GM12878 (cell line): ENCODE measurements around the gene KRI1. TPM values are rescaled to one million over a fixed set of nuclear protein-coding genes. Genes with fewer than 3 reads are reported as not detected.

ENCODE experiments used
- ATAC-seq: fragments of 200-7000 bp; cut with Tn5 transposase; 3 replicates; pipeline ENCODE4 v1.9.1; 2020; ENCODE audit warnings: mild to moderate bottlenecking, moderate library complexity
- BruUV-seq: library from RNA; stranded (reverse); fragments of 400-500 nt; replicated peaks from 2 replicates; lab custom pipeline; 2021; lab: Mats Ljungman, UMichigan
- CTCF ChIA-PET: fragments of 300-600 bp; sonication (Branson Sonifier 250); formaldehyde crosslinking; extraction: SDS; loops from one replicate; lab custom pipeline; 2021; ENCODE audit warnings: inconsistent platforms; lab: Yijun Ruan, JAX
- POLR2A ChIA-PET: fragments of 350-600 bp; formaldehyde crosslinking; extraction: SDS; loops from one replicate; lab custom pipeline; 2021; ENCODE audit warnings: inconsistent platforms; lab: Charles Lee
- RAD21 ChIA-PET: fragments of 300-600 bp; sonication (Branson Sonifier 250); formaldehyde crosslinking; loops from one replicate; lab custom pipeline; 2023; ENCODE audit warnings: antibody characterized with exemption; ENCODE audit not compliant: unreplicated experiment; lab: Charles Lee
- SMC1A ChIA-PET: fragments of 300-600 bp; sonication (Branson Sonifier 250); formaldehyde crosslinking; loops from one replicate; lab custom pipeline; 2023; ENCODE audit not compliant: unreplicated experiment, uncharacterized antibody; lab: Charles Lee
- DNase-seq: peaks from one replicate; pipeline ENCODE4 v3.0.0-alpha.2; 2011; ENCODE audit warnings: low read depth, low spot score
- FAIRE-seq: peaks from 3 replicates; lab custom pipeline; 2011; peaks lifted over from hg19 to GRCh38; lab: Jason Lieb, UNC
- H2AFZ ChIP-seq: 2 replicates; pipeline ENCODE4 v1.6.0; 2011; ENCODE audit warnings: low read depth, low read length, control low read depth; ENCODE audit not compliant: control insufficient read depth
- H3K27ac ChIP-seq: 2 replicates; pipeline ENCODE4 v1.5.1; 2011; ENCODE audit warnings: control low read depth; ENCODE audit not compliant: control insufficient read depth, insufficient read depth
- H3K27me3 ChIP-seq, 2 experiments: replicated peaks in 1 of 2; 2 replicates each; pipeline versions ENCODE4 v1.6.0 to v1.6.1; 2011; ENCODE audit warnings: low read length in 1 of 2; ENCODE audit not compliant: control insufficient read depth in 2 of 2, insufficient read depth in 2 of 2
- H3K36me3 ChIP-seq, 2 experiments: 2 replicates each; pipeline ENCODE4 v1.5.1; 2011; ENCODE audit warnings: low read length in 1 of 2; ENCODE audit not compliant: control insufficient read depth in 2 of 2, insufficient read depth in 2 of 2
- H3K4me1 ChIP-seq: 2 replicates; pipeline ENCODE4 v1.6.1; 2011; ENCODE audit warnings: mild to moderate bottlenecking, low read length, moderate library complexity, mixed read lengths; ENCODE audit not compliant: control insufficient read depth, insufficient read depth
- H3K4me2 ChIP-seq: 2 replicates; pipeline ENCODE4 v1.6.0; 2011; ENCODE audit warnings: control low read depth; ENCODE audit not compliant: control insufficient read depth, insufficient read depth
- H3K4me3 ChIP-seq: fragments of 200-600 bp; sonication (generic); 2 replicates; pipeline ENCODE4 v1.5.1; 2016
- H3K79me2 ChIP-seq: 2 replicates; pipeline ENCODE4 v1.6.0; 2011; ENCODE audit warnings: low read length; ENCODE audit not compliant: control insufficient read depth, insufficient read depth
- H3K9ac ChIP-seq: 2 replicates; pipeline ENCODE4 v1.8.0; 2011; ENCODE audit warnings: low read length, control low read depth, mixed read lengths; ENCODE audit not compliant: control insufficient read depth, insufficient read depth
- H3K9me3 ChIP-seq: replicated peaks from 3 replicates; pipeline ENCODE4 v1.5.1; 2011; ENCODE audit warnings: mild to moderate bottlenecking, low read length; ENCODE audit not compliant: control insufficient read depth, insufficient read depth
- H4K20me1 ChIP-seq: 2 replicates; pipeline ENCODE4 v1.6.0; 2011; ENCODE audit not compliant: control insufficient read depth, insufficient read depth
- BACH1 ChIP-seq: fragments of 450-650 bp; IDR thresholded peaks from 2 replicates; pipeline ENCODE4 v1.6.1; 2017; ENCODE audit warnings: mild to moderate bottlenecking, borderline replicate concordance
- CBX5 ChIP-seq: sonication (generic); IDR thresholded peaks from 2 replicates; pipeline ENCODE4 v1.6.1; 2016; ENCODE audit warnings: low read depth, moderate library complexity, mild to moderate bottlenecking, inconsistent platforms
- CREB1 ChIP-seq: IDR thresholded peaks from 2 replicates; pipeline ENCODE4 v1.6.1; 2012; ENCODE audit warnings: low read depth, mild to moderate bottlenecking, inconsistent platforms
- ETV6 ChIP-seq, 2 experiments: fragments of 450-650 bp in 1 of 2; IDR thresholded peaks in 1 of 2; conservative IDR thresholded peaks in 1 of 2; 2 replicates each; pipeline ENCODE4 v1.6.1; 2014; ENCODE audit warnings: antibody characterized with exemption in 1 of 2, borderline replicate concordance in 1 of 2, low read depth in 1 of 2, mild to moderate bottlenecking in 1 of 2, moderate library complexity in 1 of 2
- FOXM1 ChIP-seq: IDR thresholded peaks from 2 replicates; pipeline ENCODE4 v1.6.1; 2012; ENCODE audit warnings: low read depth, mild to moderate bottlenecking, inconsistent platforms, low read length, moderate library complexity
- HCFC1 ChIP-seq: fragments of 150-350 bp; IDR thresholded peaks from 2 replicates; pipeline ENCODE4 v1.6.1; 2014; ENCODE audit warnings: low read length
- HDAC2 ChIP-seq: fragments of 200-600 bp; sonication (generic); IDR thresholded peaks from 2 replicates; pipeline ENCODE4 v1.6.1; 2017
- IRF3 ChIP-seq: fragments of 450-650 bp; IDR thresholded peaks from 2 replicates; pipeline ENCODE4 v1.6.1; 2014; ENCODE audit warnings: mild to moderate bottlenecking
- MEF2B ChIP-seq: fragments of 450-650 bp; IDR thresholded peaks from 2 replicates; pipeline ENCODE4 v1.6.1; 2018; ENCODE audit warnings: mild to moderate bottlenecking, moderate library complexity; ENCODE audit not compliant: partially characterized antibody, poor library complexity, severe bottlenecking
- MLLT1 ChIP-seq: fragments of 450-650 bp; IDR thresholded peaks from 2 replicates; pipeline ENCODE4 v1.6.1; 2016; ENCODE audit warnings: mild to moderate bottlenecking
- NFXL1 ChIP-seq: fragments of 450-650 bp; IDR thresholded peaks from 2 replicates; pipeline ENCODE4 v1.6.1; 2017; ENCODE audit warnings: antibody characterized with exemption, mild to moderate bottlenecking, borderline replicate concordance
- NR2F1 ChIP-seq: fragments of 450-650 bp; conservative IDR thresholded peaks from 2 replicates; pipeline ENCODE4 v1.6.1; 2017; ENCODE audit warnings: mild to moderate bottlenecking
- POU2F2 ChIP-seq: IDR thresholded peaks from 3 replicates; pipeline ENCODE4 v1.6.1; 2011; ENCODE audit warnings: low read depth, mild to moderate bottlenecking, low read length, borderline replicate concordance
- STAT3 ChIP-seq: IDR thresholded peaks from 2 replicates; pipeline ENCODE4 v1.6.1; 2011; ENCODE audit warnings: low read depth, low read length, improper control_type of control experiment
- ZBTB33 ChIP-seq: fragments of 450-650 bp; IDR thresholded peaks from 2 replicates; pipeline ENCODE4 v1.6.1; 2017; ENCODE audit warnings: mild to moderate bottlenecking
- ZNF274 ChIP-seq: IDR thresholded peaks from one replicate; pipeline ENCODE4 v1.8.0; 2011; ENCODE audit not compliant: insufficient read length, insufficient read depth
- ZNF622 ChIP-seq: fragments of 450-650 bp; IDR thresholded peaks from 2 replicates; pipeline ENCODE4 v1.6.1; 2017; ENCODE audit warnings: mild to moderate bottlenecking, inconsistent platforms
- ZSCAN29 ChIP-seq: fragments of 450-650 bp; IDR thresholded peaks from 2 replicates; pipeline ENCODE4 v1.6.1; 2017; ENCODE audit warnings: mild to moderate bottlenecking, moderate library complexity
- WGBS: methylation state at CpG from one replicate; pipeline ENCODE4 v1.1.6; 2016; ENCODE audit warnings: low lambda C conversion rate; ENCODE audit not compliant: insufficient replicate concordance, insufficient coverage; ENCODE audit errors: missing lambda C conversion rate; 5-methylcytosine and 5-hydroxymethylcytosine counted together
- in situ Hi-C: fragments of 300-500 bp; cut with MboI; formaldehyde crosslinking; loops from 9 replicates; pipeline ENCODE4 v1.14.3; 2018; ENCODE audit warnings: mixed read lengths
- intact Hi-C: fragments of 100-400 bp; cut with micrococcal nuclease; formaldehyde crosslinking; loops from one replicate; pipeline ENCODE4 v1.14.2; 2022; ENCODE audit not compliant: unreplicated experiment
- polyA plus RNA-seq, 11 experiments: library from polyadenylated mRNA; depleted of rRNA in 4 of 11; unstranded in 6 of 11; stranded (reverse) in 5 of 11; fragments of >200 nt; fragmentation: Nextera tagmentation in 4 of 11; fragmentation: Illumina TruSeq in 1 of 11; extraction: Ambion mirVana in 4 of 11; extraction: Trizol in 1 of 11; gene quantifications; 1 replicate in 1 of 11; 2 replicates in 10 of 11; pipeline versions ENCODE4 v1.2.1 to v1.2.3, GENCODE V29; 2011 to 2016; ENCODE audit warnings: inconsistent platforms in 2 of 11, missing spikeins in 2 of 11, low read depth in 1 of 11
- total RNA-seq, 4 experiments: library from RNA; depleted of rRNA in 3 of 4; stranded (reverse); fragments of >200 nt in 3 of 4; fragmentation: Illumina TruSeq in 1 of 4; extraction: Trizol in 1 of 4; gene quantifications; 2 replicates each; pipeline versions ENCODE4 v1.2.1 to v1.2.3, GENCODE V29; 2013 to 2021

The KRI1 gene
- total and polyA plus RNA-seq, 10 of the 15 experiments (the other 5 are each of a cell fraction or from before 2014, with no cell fraction given): 0.98 to 42.5 (median 24.7) TPM

- BruUV-seq: no TSS peak
- FAIRE-seq: no peak
- no peak overlapping the region for H3K4me3 ChIP-seq
- RAD21 ChIA-PET: no interaction called here
- peaks cover 4 to 10% of the 10 kb centered on the region in 2 experiments for H3K27me3 ChIP-seq
- H3K36me3 ChIP-seq: no peaks in the 10 kb centered on the region
- SMC1A ChIA-PET: no interaction called here
- TF ChIP-seq ZNF274: no peak
- no peak for TF ChIP-seq MEF2B
- TF ChIP-seq CBX5: no peak
- TF ChIP-seq ZNF622: no peak
- no peak for TF ChIP-seq MLLT1
- no peak for TF ChIP-seq POU2F2
- no peak for TF ChIP-seq IRF3
- no peak for TF ChIP-seq ZSCAN29
- no peak for TF ChIP-seq HCFC1
- no peak for TF ChIP-seq NR2F1
- no peak for TF ChIP-seq BACH1
- TF ChIP-seq HDAC2: no peak
- TF ChIP-seq ZBTB33: no peak
- no peak for TF ChIP-seq NFXL1
- no peak for TF ChIP-seq STAT3
- TF ChIP-seq ETV6 (conservative IDR thresholded peaks at IDR 0.05 in 1 of 2, IDR thresholded peaks at IDR 0.05 in 1 of 2; ENCODE audit: borderline replicate concordance in 1 of 2, low read depth in 1 of 2): no peak
- no peak for TF ChIP-seq FOXM1
- TF ChIP-seq CREB1: no peak
- no peak overlapping the region for H3K9ac ChIP-seq
- H4K20me1 ChIP-seq: no peaks in the 10 kb centered on the region
- H3K27ac ChIP-seq: no peak overlapping the region
- in situ Hi-C loops (no loop called here), intact Hi-C loops (no loop called here)
- no peak for ATAC-seq
- no peak overlapping the region for H3K4me2 ChIP-seq
- DNase-seq: no peak
- no peaks in the 10 kb centered on the region for H3K9me3 ChIP-seq
- CTCF ChIA-PET: interaction anchor here (1.1 to 1.6 kb wide), 3 partner anchors 11 to 123 kb away, joined by 3 to 4 read pairs (median 3); no protein-coding TSS in a partner anchor
- H3K4me1 ChIP-seq: peaks cover 11% of the 10 kb centered on the region
- H2AFZ ChIP-seq: no peak overlapping the region
- POLR2A ChIA-PET: interaction anchor here (0.5 kb wide), 2 partner anchors 14 to 122 kb away, joined by 3 to 7 read pairs; no protein-coding TSS in a partner anchor
- H3K79me2 ChIP-seq: no peaks in the 10 kb centered on the region
- WGBS: 45% methylated on average over 13 of the region's 13 CpGs
Observed at GRCh38 chr19:10521461-10522171, 44.2 kb downstream of the KRI1 start.
